ENCODE measurements around the gene ATP11A.
"Not testable (repeated sequence)": the region's sequence is repeated elsewhere in the genome, so short reads cannot be mapped to it uniquely, and the experiment has no call there.

- TF ChIP-seq POLR2A, CTCF (IDR thresholded peaks at IDR 0.05): not testable (repeated sequence)
Observed at GRCh38 chr13:112685189-112685805, 4.5 kb upstream of the ATP11A start.
